Panc1 (cell line): Measurements from ENCODE around the gene CREB5.

Experiments
- CTCF ChIP-seq: fragments of 450-650 bp; IDR thresholded peaks from 2 replicates; pipeline ENCODE4 v1.5.1; 2017; ENCODE audit warnings: mild to moderate bottlenecking
- POLR2AphosphoS5 ChIP-seq: IDR thresholded peaks from 2 replicates; pipeline ENCODE4 v1.6.1; 2012; ENCODE audit warnings: mild to moderate bottlenecking, low read depth, low read length, moderate library complexity
- SIN3A ChIP-seq: IDR thresholded peaks from 2 replicates; pipeline ENCODE4 v1.6.1; 2012; ENCODE audit warnings: low read depth, mild to moderate bottlenecking, low read length, moderate library complexity, borderline replicate concordance; ENCODE audit not compliant: insufficient read depth
- TCF7L2 ChIP-seq: IDR thresholded peaks from 2 replicates; pipeline ENCODE4 v1.6.1; 2011; ENCODE audit warnings: mild to moderate bottlenecking, low read depth, low read length, inconsistent platforms
- TF ChIP-seq, protein P1 (sequence below), 2 experiments: IDR thresholded peaks; 2 replicates each; pipeline ENCODE4 v1.6.1; 2011 to 2012; ENCODE audit warnings: low read depth in 2 of 2, control low read depth in 1 of 2, low read length in 1 of 2, mild to moderate bottlenecking in 1 of 2, moderate library complexity in 1 of 2; ENCODE audit not compliant: insufficient read depth in 1 of 2

- TF ChIP-seq CTCF (no peak), TCF7L2 (no peak), POLR2AphosphoS5 (no peak), SIN3A (no peak)
- TF ChIP-seq, protein P1, sequence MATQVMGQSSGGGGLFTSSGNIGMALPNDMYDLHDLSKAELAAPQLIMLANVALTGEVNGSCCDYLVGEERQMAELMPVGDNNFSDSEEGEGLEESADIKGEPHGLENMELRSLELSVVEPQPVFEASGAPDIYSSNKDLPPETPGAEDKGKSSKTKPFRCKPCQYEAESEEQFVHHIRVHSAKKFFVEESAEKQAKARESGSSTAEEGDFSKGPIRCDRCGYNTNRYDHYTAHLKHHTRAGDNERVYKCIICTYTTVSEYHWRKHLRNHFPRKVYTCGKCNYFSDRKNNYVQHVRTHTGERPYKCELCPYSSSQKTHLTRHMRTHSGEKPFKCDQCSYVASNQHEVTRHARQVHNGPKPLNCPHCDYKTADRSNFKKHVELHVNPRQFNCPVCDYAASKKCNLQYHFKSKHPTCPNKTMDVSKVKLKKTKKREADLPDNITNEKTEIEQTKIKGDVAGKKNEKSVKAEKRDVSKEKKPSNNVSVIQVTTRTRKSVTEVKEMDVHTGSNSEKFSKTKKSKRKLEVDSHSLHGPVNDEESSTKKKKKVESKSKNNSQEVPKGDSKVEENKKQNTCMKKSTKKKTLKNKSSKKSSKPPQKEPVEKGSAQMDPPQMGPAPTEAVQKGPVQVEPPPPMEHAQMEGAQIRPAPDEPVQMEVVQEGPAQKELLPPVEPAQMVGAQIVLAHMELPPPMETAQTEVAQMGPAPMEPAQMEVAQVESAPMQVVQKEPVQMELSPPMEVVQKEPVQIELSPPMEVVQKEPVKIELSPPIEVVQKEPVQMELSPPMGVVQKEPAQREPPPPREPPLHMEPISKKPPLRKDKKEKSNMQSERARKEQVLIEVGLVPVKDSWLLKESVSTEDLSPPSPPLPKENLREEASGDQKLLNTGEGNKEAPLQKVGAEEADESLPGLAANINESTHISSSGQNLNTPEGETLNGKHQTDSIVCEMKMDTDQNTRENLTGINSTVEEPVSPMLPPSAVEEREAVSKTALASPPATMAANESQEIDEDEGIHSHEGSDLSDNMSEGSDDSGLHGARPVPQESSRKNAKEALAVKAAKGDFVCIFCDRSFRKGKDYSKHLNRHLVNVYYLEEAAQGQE (IDR thresholded peaks at IDR 0.05; ENCODE audit: insufficient read depth in 1 of 2, low read depth in 2 of 2, low read length in 1 of 2) = no peak
These were observed 259.2 kb downstream of the CREB5 start for GRCh38 chr7:28671526-28671925.
